Measurements from ENCODE around the gene CTNNBL1. TPM values are rescaled to one million over a fixed set of nuclear protein-coding genes. Genes with fewer than 3 reads are reported as not detected.

Gene CTNNBL1
- total RNA-seq, 1 experiment from 2014 or later = 34.1 TPM

GRCh38 chr20:37804584-37805566, 111.0 kb downstream of the CTNNBL1 start:
- Histone ChIP-seq H3K4me3 (ENCODE audit: insufficient read depth, low read depth, low read length) (no peak overlapping the region), H3K27me3 (ENCODE audit: control insufficient read depth, insufficient read depth, low read length) (no peaks in the 10 kb centered on the region), H3K36me3 (replicated peaks; ENCODE audit: control insufficient read depth, insufficient read depth, low read length) (peaks cover 3% of the 10 kb centered on the region)
- DNase-seq = no peak

GRCh38 chr20:37807471-37808232, 113.8 kb downstream of the CTNNBL1 start:
- peaks cover 3% of the 10 kb centered on the region for H3K36me3 ChIP-seq (replicated peaks; ENCODE audit: control insufficient read depth, insufficient read depth, low read length)
- DNase-seq = no peak
- H3K27me3 ChIP-seq (ENCODE audit: control insufficient read depth, insufficient read depth, low read length) = no peaks in the 10 kb centered on the region
- H3K4me3 ChIP-seq (ENCODE audit: insufficient read depth, low read depth, low read length) = no peak overlapping the region

GRCh38 chr20:37808233-37809070, 114.6 kb downstream of the CTNNBL1 start:
- Histone ChIP-seq H3K36me3 (replicated peaks; ENCODE audit: control insufficient read depth, insufficient read depth, low read length) (peaks cover 3% of the 10 kb centered on the region), H3K4me3 (ENCODE audit: insufficient read depth, low read depth, low read length) (no peak overlapping the region), H3K27me3 (ENCODE audit: control insufficient read depth, insufficient read depth, low read length) (no peaks in the 10 kb centered on the region)
- DNase-seq = no peak

GRCh38 chr20:37810027-37810426, 116.2 kb downstream of the CTNNBL1 start:
- H3K36me3 ChIP-seq (replicated peaks; ENCODE audit: control insufficient read depth, insufficient read depth, low read length) = no peaks in the 10 kb centered on the region; the same call in 1 of the 2 replicates
- no peak overlapping the region for H3K4me3 ChIP-seq (ENCODE audit: insufficient read depth, low read depth, low read length)
- DNase-seq = no peak
- H3K27me3 ChIP-seq (ENCODE audit: control insufficient read depth, insufficient read depth, low read length) = no peaks in the 10 kb centered on the region

- DNase-seq = no peak
- H3K27me3 ChIP-seq (ENCODE audit: control insufficient read depth, insufficient read depth, low read length) = no peaks in the 10 kb centered on the region
- H3K4me3 ChIP-seq (ENCODE audit: insufficient read depth, low read depth, low read length) = no peak overlapping the region
- H3K36me3 ChIP-seq (replicated peaks; ENCODE audit: control insufficient read depth, insufficient read depth, low read length) = no peaks in the 10 kb centered on the region
Observed at GRCh38 chr20:37816003-37816402, 122.2 kb downstream of the CTNNBL1 start.

GRCh38 chr20:37816726-37817125, 122.9 kb downstream of the CTNNBL1 start:
- DNase-seq = no peak
- Histone ChIP-seq H3K36me3 (replicated peaks; ENCODE audit: control insufficient read depth, insufficient read depth, low read length) (no peaks in the 10 kb centered on the region), H3K27me3 (ENCODE audit: control insufficient read depth, insufficient read depth, low read length) (no peaks in the 10 kb centered on the region), H3K4me3 (ENCODE audit: insufficient read depth, low read depth, low read length) (no peak overlapping the region)

- no peak for DNase-seq
- H3K27me3 ChIP-seq (ENCODE audit: control insufficient read depth, insufficient read depth, low read length) = no peaks in the 10 kb centered on the region
- H3K36me3 ChIP-seq (replicated peaks; ENCODE audit: control insufficient read depth, insufficient read depth, low read length) = no peaks in the 10 kb centered on the region
- no peak overlapping the region for H3K4me3 ChIP-seq (ENCODE audit: insufficient read depth, low read depth, low read length)
Observed at GRCh38 chr20:37821696-37822095, 127.9 kb downstream of the CTNNBL1 start.

GRCh38 chr20:37822141-37822601, 128.3 kb downstream of the CTNNBL1 start:
- no peak overlapping the region for H3K4me3 ChIP-seq (ENCODE audit: insufficient read depth, low read depth, low read length)
- H3K27me3 ChIP-seq (ENCODE audit: control insufficient read depth, insufficient read depth, low read length) = no peaks in the 10 kb centered on the region
- DNase-seq = no peak
- H3K36me3 ChIP-seq (replicated peaks; ENCODE audit: control insufficient read depth, insufficient read depth, low read length) = no peaks in the 10 kb centered on the region

- Histone ChIP-seq H3K36me3 (replicated peaks; ENCODE audit: control insufficient read depth, insufficient read depth, low read length) (no peaks in the 10 kb centered on the region), H3K27me3 (ENCODE audit: control insufficient read depth, insufficient read depth, low read length) (no peaks in the 10 kb centered on the region), H3K4me3 (ENCODE audit: insufficient read depth, low read depth, low read length) (no peak overlapping the region)
- DNase-seq = no peak
Observed at GRCh38 chr20:37823296-37823980, 129.6 kb downstream of the CTNNBL1 start.

- H3K36me3 ChIP-seq (replicated peaks; ENCODE audit: control insufficient read depth, insufficient read depth, low read length) = no peaks in the 10 kb centered on the region
- DNase-seq = no peak
- no peaks in the 10 kb centered on the region for H3K27me3 ChIP-seq (ENCODE audit: control insufficient read depth, insufficient read depth, low read length)
- H3K4me3 ChIP-seq (ENCODE audit: insufficient read depth, low read depth, low read length) = no peak overlapping the region
Observed at GRCh38 chr20:37827605-37828004, 133.8 kb downstream of the CTNNBL1 start.

- Histone ChIP-seq H3K4me3 (ENCODE audit: insufficient read depth, low read depth, low read length) (no peak overlapping the region), H3K27me3 (ENCODE audit: control insufficient read depth, insufficient read depth, low read length) (no peaks in the 10 kb centered on the region)
- DNase-seq = no peak
Observed at GRCh38 chr20:37828684-37829083, 134.9 kb downstream of the CTNNBL1 start.

GRCh38 chr20:37829128-37829527, 135.3 kb downstream of the CTNNBL1 start:
- Histone ChIP-seq H3K4me3 (ENCODE audit: insufficient read depth, low read depth, low read length) (no peak overlapping the region), H3K27me3 (ENCODE audit: control insufficient read depth, insufficient read depth, low read length) (no peaks in the 10 kb centered on the region), H3K36me3 (replicated peaks; ENCODE audit: control insufficient read depth, insufficient read depth, low read length) (no peaks in the 10 kb centered on the region)
- no peak for DNase-seq

More at GRCh38 chr20:37828684-37829083, 134.9 kb downstream of the CTNNBL1 start:
- H3K36me3 ChIP-seq (replicated peaks; ENCODE audit: control insufficient read depth, insufficient read depth, low read length) = no peaks in the 10 kb centered on the region

GRCh38 chr20:37833221-37833896, 139.5 kb downstream of the CTNNBL1 start:
- Histone ChIP-seq H3K27me3 (ENCODE audit: control insufficient read depth, insufficient read depth, low read length) (no peaks in the 10 kb centered on the region), H3K36me3 (replicated peaks; ENCODE audit: control insufficient read depth, insufficient read depth, low read length) (no peaks in the 10 kb centered on the region), H3K4me3 (ENCODE audit: insufficient read depth, low read depth, low read length) (no peak overlapping the region)
- DNase-seq = no peak
